Mesenchymal stem cell (in vitro differentiated cells and primary cell): ENCODE results near the gene INPP5F.

ENCODE experiments used
- DNase-seq: peaks from one replicate; pipeline ENCODE4 v3.0.0-alpha.2; 2013
- H2AFZ ChIP-seq: one replicate; pipeline ENCODE4 v1.6.1; 2013; ENCODE audit warnings: low read depth, mild to moderate bottlenecking, control low read depth, inconsistent platforms, low read length, moderate library complexity
- H2AK5ac ChIP-seq: 2 replicates; pipeline ENCODE4 v1.6.1; 2013; ENCODE audit warnings: low read length, moderate library complexity, mild to moderate bottlenecking, inconsistent platforms; ENCODE audit not compliant: severe bottlenecking
- H2BK120ac ChIP-seq: one replicate; pipeline ENCODE4 v1.6.1; 2013; ENCODE audit warnings: low read depth, mild to moderate bottlenecking, inconsistent platforms, low read length, moderate library complexity
- H2BK12ac ChIP-seq, 2 experiments: one replicate each; pipeline ENCODE4 v1.6.1; 2013; ENCODE audit warnings: inconsistent platforms in 2 of 2, low read length in 2 of 2, mild to moderate bottlenecking in 2 of 2, moderate library complexity in 2 of 2, control low read depth in 1 of 2
- H2BK15ac ChIP-seq: one replicate; pipeline ENCODE4 v1.6.1; 2013; ENCODE audit warnings: mild to moderate bottlenecking, low read depth, inconsistent platforms; ENCODE audit not compliant: poor library complexity, severe bottlenecking
- H2BK5ac ChIP-seq: 2 replicates; pipeline ENCODE4 v1.6.1; 2013; ENCODE audit warnings: low read depth, mild to moderate bottlenecking, low read length, control low read depth, inconsistent platforms; ENCODE audit not compliant: poor library complexity, severe bottlenecking
- H3K14ac ChIP-seq, 2 experiments: one replicate each; pipeline ENCODE4 v1.6.1; 2013; ENCODE audit warnings: inconsistent platforms in 2 of 2, low read length in 2 of 2, control low read depth in 1 of 2, mild to moderate bottlenecking in 1 of 2, moderate library complexity in 1 of 2
- H3K18ac ChIP-seq, 2 experiments: one replicate each; pipeline ENCODE4 v1.6.1; 2013; ENCODE audit warnings: inconsistent platforms in 2 of 2, low read length in 2 of 2, control low read depth in 1 of 2, low read depth in 1 of 2, mild to moderate bottlenecking in 1 of 2
- H3K23ac ChIP-seq, 2 experiments: one replicate each; pipeline ENCODE4 v1.6.1; 2013; ENCODE audit warnings: inconsistent platforms in 2 of 2, low read length in 2 of 2, mild to moderate bottlenecking in 2 of 2, moderate library complexity in 2 of 2, control low read depth in 1 of 2
- H3K27ac ChIP-seq: 2 replicates; pipeline ENCODE4 v1.5.1; 2013; ENCODE audit warnings: mild to moderate bottlenecking, moderate library complexity, low read length, control low read depth, inconsistent platforms; ENCODE audit not compliant: poor library complexity, severe bottlenecking
- H3K27me3 ChIP-seq, 2 experiments: 2 replicates each; pipeline versions ENCODE4 v1.6.1 to v1.7.0; 2013; ENCODE audit warnings: low read length in 2 of 2, mild to moderate bottlenecking in 2 of 2, moderate library complexity in 2 of 2, control low read depth in 1 of 2, inconsistent platforms in 1 of 2; ENCODE audit not compliant: control insufficient read depth in 1 of 2, insufficient read depth in 1 of 2
- H3K36me3 ChIP-seq, 2 experiments: 2 replicates each; pipeline versions ENCODE4 v1.6.1 to v1.7.0; 2013; ENCODE audit warnings: low read length in 2 of 2, control low read depth in 1 of 2, inconsistent platforms in 1 of 2, low read depth in 1 of 2, mild to moderate bottlenecking in 1 of 2; ENCODE audit not compliant: insufficient read depth in 2 of 2, control insufficient read depth in 1 of 2
- H3K4ac ChIP-seq, 2 experiments: one replicate each; pipeline ENCODE4 v1.6.1; 2013; ENCODE audit warnings: inconsistent platforms in 2 of 2, low read length in 2 of 2, mild to moderate bottlenecking in 2 of 2, moderate library complexity in 2 of 2, control low read depth in 1 of 2, low read depth in 1 of 2
- H3K4me1 ChIP-seq: 2 replicates; pipeline ENCODE4 v1.6.1; 2013; ENCODE audit warnings: low read depth, low read length, control low read depth; ENCODE audit not compliant: control insufficient read depth, insufficient read depth
- H3K4me2 ChIP-seq: 2 replicates; pipeline ENCODE4 v1.6.1; 2013; ENCODE audit warnings: low read length, mild to moderate bottlenecking, inconsistent platforms; ENCODE audit not compliant: poor library complexity, severe bottlenecking
- H3K4me3 ChIP-seq, 2 experiments: 2 replicates each; pipeline versions ENCODE4 v1.5.1 to v1.7.0; 2013; ENCODE audit warnings: low read length in 2 of 2, mild to moderate bottlenecking in 2 of 2, control low read depth in 1 of 2, low read depth in 1 of 2; ENCODE audit not compliant: insufficient read depth in 1 of 2
- H3K79me1 ChIP-seq: replicated peaks from 2 replicates; pipeline ENCODE4 v1.6.1; 2013; ENCODE audit warnings: mild to moderate bottlenecking, control low read depth, low read length, inconsistent platforms; ENCODE audit not compliant: poor library complexity, severe bottlenecking
- H3K9ac ChIP-seq: 2 replicates; pipeline ENCODE4 v1.7.0; 2013; ENCODE audit warnings: mild to moderate bottlenecking, low read length, moderate library complexity
- H3K9me3 ChIP-seq: 2 replicates; pipeline ENCODE4 v1.7.0; 2013; ENCODE audit warnings: mild to moderate bottlenecking, low read length; ENCODE audit not compliant: control insufficient read depth
- H4K8ac ChIP-seq: one replicate; pipeline ENCODE4 v1.6.1; 2013; ENCODE audit warnings: inconsistent platforms, mild to moderate bottlenecking, low read length, moderate library complexity
- H4K91ac ChIP-seq: one replicate; pipeline ENCODE4 v1.6.1; 2013; ENCODE audit warnings: mild to moderate bottlenecking, low read length, inconsistent platforms
- WGBS: methylation state at CpG from one replicate; pipeline ENCODE4 v1.1.7; 2013; ENCODE audit warnings: mixed read lengths; 5-methylcytosine and 5-hydroxymethylcytosine counted together

Gene INPP5F

DNA sequence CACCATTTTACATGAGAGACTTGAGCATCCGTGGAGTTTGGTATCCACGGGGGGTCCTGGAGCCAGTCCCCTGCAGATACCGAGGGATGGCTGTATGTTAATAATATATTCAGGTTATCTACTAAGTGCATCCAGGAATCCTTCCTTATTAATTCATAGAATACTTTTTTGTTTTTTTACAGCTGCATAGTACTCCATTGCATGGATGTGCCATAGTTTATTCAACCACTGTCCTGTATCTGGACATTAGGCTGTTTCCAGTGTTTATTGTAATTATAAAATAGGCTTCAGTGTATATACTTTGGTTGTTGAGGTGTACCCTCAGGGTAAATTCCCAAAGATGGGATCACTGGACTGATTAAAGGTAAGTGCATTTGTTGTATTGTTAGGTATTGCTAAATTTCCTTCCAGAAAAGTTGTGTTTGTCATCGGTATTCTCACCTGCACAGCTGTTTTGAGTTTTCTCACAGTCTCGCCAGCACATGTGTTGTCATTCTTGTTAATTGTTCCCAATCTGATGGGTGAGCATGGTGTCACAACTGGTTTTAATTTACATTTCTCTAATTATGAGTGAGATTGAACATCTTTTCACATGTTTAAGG is 55.1 kb downstream of the INPP5F start:
- H3K4ac ChIP-seq, result no peak overlapping the region
- H3K9ac ChIP-seq, result no peak overlapping the region
- H3K4me3 ChIP-seq, result no peak overlapping the region
- H2BK5ac ChIP-seq, result no peak overlapping the region
- H2AFZ ChIP-seq, result no peak overlapping the region
- no peak for DNase-seq
- H2BK15ac ChIP-seq, result no peak overlapping the region
- H3K9me3 ChIP-seq, result no peaks in the 10 kb centered on the region
- H2BK120ac ChIP-seq, result no peak overlapping the region
- H3K18ac ChIP-seq, result no peak overlapping the region
- H3K14ac ChIP-seq, result no peak overlapping the region
- H3K79me1 ChIP-seq, result peaks cover 1% of the 10 kb centered on the region
- peaks cover 4% of the 10 kb centered on the region for H3K4me1 ChIP-seq
- H2AK5ac ChIP-seq, result no peak overlapping the region
- H3K27ac ChIP-seq, result no peak overlapping the region
- WGBS, result 100% methylated on average over 2 of the region's 5 CpGs
- no peak overlapping the region for H2BK12ac ChIP-seq
- H3K36me3 ChIP-seq, result no peaks in the 10 kb centered on the region
- H3K27me3 ChIP-seq, result no peaks in the 10 kb centered on the region
- no peak overlapping the region for H3K23ac ChIP-seq
- H4K8ac ChIP-seq, result no peak overlapping the region
- no peak overlapping the region for H3K4me2 ChIP-seq
- no peak overlapping the region for H4K91ac ChIP-seq

- H3K23ac ChIP-seq, result no peak overlapping the region
- H2AK5ac ChIP-seq, result no peak overlapping the region
- no peak overlapping the region for H3K27ac ChIP-seq
- no peak overlapping the region for H3K18ac ChIP-seq
- no peak overlapping the region for H3K9ac ChIP-seq
- no peak for DNase-seq
- H3K36me3 ChIP-seq, result no peaks in the 10 kb centered on the region
- H4K8ac ChIP-seq, result no peak overlapping the region
- H3K79me1 ChIP-seq, result peaks cover 1% of the 10 kb centered on the region
- no peak overlapping the region for H3K4me3 ChIP-seq
- H3K14ac ChIP-seq, result no peak overlapping the region
- H3K4me2 ChIP-seq, result no peak overlapping the region
- no peak overlapping the region for H2AFZ ChIP-seq
- 93% methylated on average over 2 of the region's 2 CpGs for WGBS
- no peak overlapping the region for H2BK12ac ChIP-seq
- H3K27me3 ChIP-seq, result no peaks in the 10 kb centered on the region
- H3K4me1 ChIP-seq, result peaks cover 4% of the 10 kb centered on the region
- H2BK5ac ChIP-seq, result no peak overlapping the region
- H2BK120ac ChIP-seq, result no peak overlapping the region
- no peaks in the 10 kb centered on the region for H3K9me3 ChIP-seq
- H4K91ac ChIP-seq, result no peak overlapping the region
- H3K4ac ChIP-seq, result no peak overlapping the region
- no peak overlapping the region for H2BK15ac ChIP-seq
Measured at GRCh38 chr10:119781498-119781897, 55.6 kb downstream of the INPP5F start.

DNA sequence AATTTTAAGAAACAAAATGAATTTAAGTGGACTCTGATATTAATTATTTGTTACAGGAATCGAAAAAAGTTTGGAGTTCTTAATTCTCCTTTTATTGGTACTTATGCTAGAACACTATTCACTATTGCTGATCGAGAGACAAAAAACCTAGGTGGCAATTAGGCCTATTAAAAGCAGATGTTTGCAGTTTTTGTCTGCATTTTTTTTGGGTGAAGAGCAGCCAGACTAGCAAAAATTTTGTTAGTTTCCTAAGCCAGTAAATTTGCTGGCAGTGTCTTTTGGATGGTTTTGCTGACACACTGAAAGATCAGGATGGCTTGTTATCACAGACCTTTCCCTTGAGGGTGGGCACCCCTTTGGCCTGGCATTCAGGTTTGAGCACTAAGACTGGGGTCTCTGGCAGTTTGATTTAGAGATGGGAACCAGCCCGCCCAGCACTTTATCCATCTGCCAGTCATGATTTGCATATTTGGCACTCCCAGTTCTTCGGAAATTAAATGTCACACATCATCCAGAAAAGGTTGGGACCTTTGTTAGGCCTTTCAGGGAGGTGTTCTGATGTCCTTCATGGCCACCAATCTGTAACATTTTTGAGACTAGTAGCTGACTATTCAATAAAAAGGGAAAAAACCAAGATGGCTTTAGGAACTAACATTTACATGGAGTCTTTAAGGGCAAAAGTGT is 57.3 kb downstream of the INPP5F start:
- H3K23ac ChIP-seq, result no peak overlapping the region
- no peak overlapping the region for H3K18ac ChIP-seq
- peaks cover 3% of the 10 kb centered on the region for H3K79me1 ChIP-seq
- no peak overlapping the region for H3K4me3 ChIP-seq
- no peaks in the 10 kb centered on the region for H3K27me3 ChIP-seq
- no peak overlapping the region for H2AFZ ChIP-seq
- H2BK120ac ChIP-seq, result no peak overlapping the region
- no peak for DNase-seq
- H3K14ac ChIP-seq, result no peak overlapping the region
- H3K4ac ChIP-seq, result no peak overlapping the region
- no peak overlapping the region for H2BK12ac ChIP-seq
- H2AK5ac ChIP-seq, result no peak overlapping the region
- peaks cover 2% of the 10 kb centered on the region for H3K4me1 ChIP-seq
- no peaks in the 10 kb centered on the region for H3K36me3 ChIP-seq
- no peak overlapping the region for H2BK15ac ChIP-seq
- H4K8ac ChIP-seq, result no peak overlapping the region
- H2BK5ac ChIP-seq, result no peak overlapping the region
- 98% methylated on average over 2 of the region's 4 CpGs for WGBS
- no peaks in the 10 kb centered on the region for H3K9me3 ChIP-seq
- no peak overlapping the region for H3K4me2 ChIP-seq
- no peak overlapping the region for H4K91ac ChIP-seq
- H3K9ac ChIP-seq, result no peak overlapping the region
- H3K27ac ChIP-seq, result no peak overlapping the region

GRCh38 chr10:119783665-119784027 is 57.8 kb downstream of the INPP5F start:
- WGBS, result 100% methylated on average over 1 of the region's 7 CpGs
- H3K79me1 ChIP-seq, result peaks cover 5% of the 10 kb centered on the region
- H4K91ac ChIP-seq, result no peak overlapping the region
- no peak overlapping the region for H3K27ac ChIP-seq
- no peak overlapping the region for H2BK5ac ChIP-seq
- no peak overlapping the region for H3K4me2 ChIP-seq
- no peaks in the 10 kb centered on the region for H3K36me3 ChIP-seq
- H3K4me1 ChIP-seq, result peaks cover 2% of the 10 kb centered on the region
- H3K14ac ChIP-seq, result no peak overlapping the region
- no peaks in the 10 kb centered on the region for H3K9me3 ChIP-seq
- DNase-seq, result no peak
- H3K23ac ChIP-seq, result no peak overlapping the region
- no peak overlapping the region for H2BK15ac ChIP-seq
- no peak overlapping the region for H2AK5ac ChIP-seq
- H2BK120ac ChIP-seq, result no peak overlapping the region
- no peaks in the 10 kb centered on the region for H3K27me3 ChIP-seq
- H2AFZ ChIP-seq, result no peak overlapping the region
- H2BK12ac ChIP-seq, result no peak overlapping the region
- H3K18ac ChIP-seq, result no peak overlapping the region
- no peak overlapping the region for H4K8ac ChIP-seq
- H3K4ac ChIP-seq, result no peak overlapping the region
- no peak overlapping the region for H3K4me3 ChIP-seq
- H3K9ac ChIP-seq, result no peak overlapping the region
